Hypothalamus (tissue), 51 donors: ENCODE measurements around the gene TRPM3.
A peak's percentile ranks its signal among the peaks of the same experiment; 100 is the strongest.

Experiments
- DNase-seq, 51 donors: peaks; one replicate each; lab custom pipeline; 2025; lab: John Stamatoyannopoulos, UW

TRPM3 gene

DNA sequence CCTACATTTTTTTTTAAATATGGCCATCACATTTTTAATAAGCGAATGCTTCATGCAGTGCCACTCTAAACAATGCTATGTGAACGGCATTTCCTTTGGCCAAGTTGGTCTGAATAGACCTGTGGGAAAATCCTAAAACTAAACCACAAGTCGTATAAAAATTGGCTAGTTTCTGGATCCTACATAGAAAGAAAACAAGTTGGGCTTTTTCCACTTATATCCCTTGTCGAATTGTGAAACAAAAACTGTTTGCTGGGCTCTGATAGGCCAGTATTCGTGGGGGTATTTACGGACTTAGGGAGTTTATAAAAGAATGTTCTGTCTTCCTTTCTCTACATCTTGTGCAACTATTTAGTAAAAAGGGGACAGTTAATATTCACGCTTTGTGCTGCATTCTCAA, 553.9 kb downstream of the TRPM3 start:
- DNase-seq = no peak

DNA sequence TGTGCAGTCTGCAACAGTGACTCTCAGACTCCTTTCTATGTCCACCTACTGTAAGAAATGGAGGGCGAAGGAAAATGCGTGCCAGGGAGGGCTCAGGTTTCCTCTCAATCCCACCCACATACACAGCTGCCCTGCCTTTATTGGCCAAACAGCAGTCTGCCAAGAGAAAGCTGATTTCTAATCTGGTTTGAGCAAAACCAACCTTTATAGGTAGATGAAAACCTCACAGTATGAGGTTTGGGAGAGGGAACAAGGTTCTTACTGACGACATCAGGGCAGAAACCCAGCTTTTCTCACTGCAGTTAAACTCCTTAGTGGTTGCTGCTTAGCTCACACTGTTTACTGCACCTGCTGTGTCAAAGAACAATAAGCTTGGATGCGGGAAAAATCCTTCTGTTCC, 554.7 kb downstream of the TRPM3 start:
- no peak for DNase-seq

DNA sequence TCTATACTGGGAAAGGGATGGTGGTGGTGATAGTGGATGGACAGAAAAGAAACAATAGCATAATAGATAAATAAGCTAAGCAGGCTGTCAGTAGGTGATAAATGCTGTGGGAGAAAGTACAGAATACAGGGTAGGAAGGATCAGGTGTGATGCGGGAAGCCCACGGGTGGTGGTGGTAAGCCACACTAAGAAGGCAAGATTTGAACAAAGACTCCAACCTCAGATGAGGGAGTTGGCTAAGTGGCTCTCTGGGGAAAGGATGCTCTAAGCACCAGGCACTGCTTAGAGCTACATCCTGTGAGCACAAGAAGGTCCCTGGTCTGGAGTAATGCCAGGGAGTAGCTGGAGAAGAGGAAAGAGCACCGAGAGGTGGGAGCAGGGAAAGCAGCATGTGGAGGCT, 555.4 kb downstream of the TRPM3 start:
- no peak for DNase-seq

DNA sequence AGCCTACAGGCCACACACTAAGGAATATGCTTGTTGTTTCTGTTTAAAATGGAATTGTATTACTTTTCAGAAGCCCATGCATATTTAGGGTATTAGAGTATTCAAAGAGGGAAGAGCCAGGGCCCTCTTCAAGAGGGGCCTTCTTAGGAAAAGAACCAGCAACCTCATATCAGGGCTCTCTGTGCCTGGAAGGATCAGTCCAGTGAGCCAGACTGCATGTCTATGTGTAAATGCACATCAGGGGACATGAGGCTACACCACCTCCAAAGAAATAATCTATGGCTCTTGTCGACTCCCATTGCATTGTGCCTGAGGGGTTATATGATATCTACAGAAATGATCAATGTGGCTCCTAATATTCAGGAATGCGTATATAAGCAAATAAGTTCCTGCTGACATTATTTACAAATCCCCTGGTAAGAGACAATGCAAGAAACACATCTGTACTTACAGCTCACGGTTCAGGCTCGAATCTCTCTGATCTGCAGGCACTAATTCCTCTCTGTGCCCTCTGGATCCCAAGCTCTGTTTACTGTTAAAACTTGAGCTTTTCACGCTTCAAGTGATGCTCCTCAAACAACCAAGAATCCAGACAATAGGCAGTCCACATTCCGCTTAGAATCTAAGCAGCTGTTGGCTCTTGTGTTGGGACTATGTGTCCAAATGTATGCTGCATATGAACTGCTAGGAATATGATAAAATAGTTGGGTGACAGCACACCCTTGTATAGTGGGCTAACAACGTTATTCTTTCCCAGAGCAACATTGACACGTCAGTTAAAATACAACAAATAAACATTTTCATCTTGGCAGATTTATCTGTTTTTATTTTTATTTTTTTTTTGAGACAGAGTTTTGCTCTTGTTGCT, 556.7 kb downstream of the TRPM3 start:
- no peak for DNase-seq

DNA sequence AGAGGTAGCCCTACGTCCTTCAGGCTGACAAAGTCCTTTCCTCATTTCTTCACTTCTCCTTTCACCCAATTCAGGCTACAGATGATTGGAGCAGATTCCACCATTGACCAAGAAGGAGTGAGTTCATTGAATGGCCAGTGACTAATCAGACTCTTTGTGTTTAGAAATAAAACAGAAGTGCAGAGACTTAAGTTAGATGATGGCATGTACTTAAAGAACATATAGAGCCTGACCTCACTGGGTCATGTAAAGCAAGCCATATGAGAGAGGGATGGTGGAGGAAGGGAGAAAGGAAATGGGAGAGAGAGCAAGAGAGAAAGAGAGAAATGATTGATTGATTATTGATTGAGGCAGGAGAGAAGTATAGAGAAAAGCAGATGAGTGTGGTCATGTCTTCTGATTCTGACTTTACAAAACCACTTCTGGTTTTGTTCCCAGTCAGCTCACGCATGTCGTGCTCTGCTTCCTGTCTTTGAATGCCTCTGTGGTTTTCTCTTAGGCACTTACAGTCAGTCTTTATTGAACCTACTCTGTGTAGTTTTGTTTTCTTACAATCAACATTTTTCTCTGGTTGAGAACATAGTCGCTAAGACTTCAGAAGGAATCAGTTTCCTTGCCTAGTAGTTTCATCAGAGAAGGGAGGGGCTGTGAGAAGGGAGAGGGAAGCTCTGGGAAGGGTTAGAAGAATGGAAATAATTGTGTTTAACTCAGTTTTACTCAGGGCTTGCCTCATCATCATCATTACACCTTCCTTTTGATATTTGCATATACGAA, 557.8 kb downstream of the TRPM3 start:
- DNase-seq = no peak

DNA sequence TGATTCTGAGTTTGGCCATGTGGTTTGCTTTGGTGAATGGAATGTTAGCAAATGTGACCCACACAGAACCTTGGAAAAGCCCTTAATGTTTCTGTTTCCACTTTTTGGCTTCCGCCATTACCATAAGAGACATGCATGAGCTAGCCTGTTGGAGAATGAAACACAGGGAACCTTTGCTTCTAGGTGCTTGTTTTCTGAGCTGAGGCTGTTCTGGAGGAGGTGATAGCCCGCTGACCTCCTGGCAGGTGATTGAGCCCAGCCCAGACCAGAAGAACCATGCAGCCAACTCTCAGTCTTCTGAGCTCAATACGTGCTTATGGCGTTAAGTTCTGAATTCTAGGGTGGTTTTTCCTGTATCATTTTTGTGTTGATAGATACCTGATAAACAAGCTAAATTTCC, 558.4 kb downstream of the TRPM3 start:
- DNase-seq = no peak

DNA sequence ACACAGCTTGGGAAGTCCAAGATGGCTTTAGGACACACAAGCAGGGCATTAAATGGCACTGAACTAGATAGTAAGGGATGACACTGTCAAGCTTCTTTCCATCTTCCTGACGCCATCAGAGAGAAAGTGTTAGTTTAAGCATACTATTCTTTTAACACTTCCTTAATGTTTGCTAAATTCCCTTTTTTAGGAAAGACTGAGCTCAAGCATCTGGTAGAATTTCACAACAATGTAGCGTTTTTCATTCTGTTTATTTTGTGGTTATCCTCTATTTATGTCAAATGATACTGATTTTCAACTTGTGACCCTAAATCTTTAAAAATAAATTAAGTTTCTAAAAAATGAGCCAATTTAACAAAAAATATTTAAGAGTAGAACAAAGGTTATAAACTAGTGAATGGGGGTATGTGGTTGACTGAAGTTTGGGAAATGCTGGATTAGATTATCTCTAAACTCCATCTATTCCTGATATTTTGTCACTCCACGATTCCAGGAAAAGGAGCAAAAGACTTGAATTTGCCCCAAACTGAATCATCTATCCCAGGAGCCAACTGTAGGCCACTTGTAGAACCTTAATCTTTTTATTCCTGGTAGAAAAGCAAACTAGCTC, 559.5 kb downstream of the TRPM3 start:
- no peak for DNase-seq

DNA sequence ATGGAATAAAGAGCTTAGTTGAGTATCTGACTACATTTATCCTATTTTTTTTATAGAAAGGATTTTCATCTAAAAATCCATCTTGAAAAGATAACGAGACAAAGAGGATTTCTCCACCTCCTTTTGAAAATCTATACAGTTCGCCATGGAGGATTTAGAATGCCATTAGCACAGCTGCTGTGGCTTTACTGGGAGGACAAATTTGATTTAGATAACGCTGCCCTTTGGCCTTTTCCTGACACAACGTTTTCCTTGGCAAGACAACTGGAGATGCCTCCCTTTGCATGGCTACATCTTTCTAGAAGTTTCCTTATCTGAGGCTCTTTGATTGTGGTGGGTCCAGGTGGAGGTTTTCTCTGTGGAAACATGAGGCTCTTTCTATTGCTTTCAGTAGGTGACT, 560.3 kb downstream of the TRPM3 start:
- no peak for DNase-seq

DNA sequence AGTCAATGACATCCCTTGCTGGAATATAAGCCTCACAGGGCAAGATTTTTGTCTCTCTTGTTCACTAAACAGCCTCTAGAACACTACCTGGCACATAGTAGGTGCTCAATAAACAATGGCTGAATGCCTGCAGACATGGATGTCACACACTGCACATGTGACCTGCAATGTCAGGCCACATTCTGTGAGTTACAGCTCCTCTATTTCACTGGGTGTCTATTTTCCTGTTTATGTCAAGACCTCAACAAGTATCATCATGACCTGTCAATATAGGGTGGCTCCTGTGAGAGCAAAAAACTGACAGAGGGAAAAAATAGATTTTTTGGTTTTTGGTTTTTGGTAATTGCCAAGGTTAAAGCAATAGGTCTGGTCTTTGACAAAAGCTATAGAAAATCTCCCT, 562.3 kb downstream of the TRPM3 start:
- no peak for DNase-seq

DNA sequence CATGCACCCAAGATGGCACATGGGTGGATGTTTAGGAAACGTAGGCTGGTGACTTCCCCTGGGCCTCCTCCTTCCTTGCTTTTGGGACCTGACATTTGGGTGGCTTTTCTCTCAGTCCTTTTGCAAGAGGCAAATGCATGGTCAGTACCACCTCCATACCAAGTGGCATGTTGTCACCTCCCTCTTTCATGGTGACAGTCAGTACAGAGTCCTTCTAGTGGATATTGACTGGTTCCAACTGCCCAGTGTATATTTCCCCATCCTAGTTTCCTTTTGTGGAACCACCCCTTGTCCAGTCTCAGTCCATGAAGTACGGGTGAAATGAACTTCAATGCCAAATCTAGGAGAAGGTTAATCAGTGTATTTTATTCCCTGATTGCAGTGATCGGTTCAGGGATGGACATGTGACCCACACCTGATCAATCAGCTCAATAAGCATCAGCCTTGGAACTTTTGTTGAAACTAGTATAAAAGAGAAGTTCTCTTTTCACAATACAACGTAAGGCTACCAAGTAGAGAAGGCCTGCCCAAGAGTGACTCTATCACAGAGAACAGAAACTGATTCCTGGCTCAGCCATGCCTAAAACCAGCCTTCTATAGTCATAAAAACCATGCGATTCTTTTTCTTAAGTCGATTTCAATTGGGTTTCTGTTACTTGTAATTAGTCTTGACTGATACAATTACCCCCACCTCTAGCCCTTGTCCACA, 563.6 kb downstream of the TRPM3 start:
- no peak for DNase-seq

DNA sequence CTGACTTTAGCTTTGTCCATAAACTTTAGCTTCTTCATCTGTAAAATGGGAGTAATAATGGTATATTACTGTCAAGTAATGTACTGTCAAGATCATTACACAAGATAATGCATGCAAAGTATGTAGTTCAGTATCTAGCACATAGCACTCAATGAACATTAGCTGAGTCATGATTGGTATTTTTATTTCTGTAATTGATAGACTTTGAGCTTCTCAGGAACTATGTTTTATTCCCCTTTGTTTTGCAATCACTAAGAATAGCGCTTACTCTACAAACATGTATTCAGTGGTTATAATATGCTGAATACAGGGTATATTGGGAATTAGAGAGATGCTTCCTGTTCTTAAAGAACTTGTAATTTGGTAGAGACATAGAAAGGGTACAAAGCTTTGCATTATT, 564.6 kb downstream of the TRPM3 start:
- no peak for DNase-seq

DNA sequence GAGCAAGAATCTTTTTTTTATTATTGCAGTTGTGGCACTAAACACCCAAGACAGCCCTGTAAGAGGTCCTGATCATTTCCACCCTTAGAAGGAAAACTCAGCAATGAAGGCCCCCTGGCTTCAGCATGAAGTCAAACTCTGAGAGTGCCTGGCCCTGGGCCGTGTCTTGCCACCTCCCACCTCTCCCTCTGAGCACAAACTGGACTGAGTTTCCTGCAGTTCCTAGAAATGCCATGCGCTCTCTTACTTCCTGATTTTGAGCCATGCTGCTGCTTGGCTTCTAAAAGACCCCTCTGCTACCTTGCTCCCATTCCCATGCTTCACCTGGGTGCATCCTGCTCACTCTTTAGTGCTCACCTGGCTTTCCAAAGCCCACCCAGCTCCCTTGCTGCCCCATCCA, 566.5 kb downstream of the TRPM3 start:
- DNase-seq = peak in 1 of 51 donors; percentile 3

DNA sequence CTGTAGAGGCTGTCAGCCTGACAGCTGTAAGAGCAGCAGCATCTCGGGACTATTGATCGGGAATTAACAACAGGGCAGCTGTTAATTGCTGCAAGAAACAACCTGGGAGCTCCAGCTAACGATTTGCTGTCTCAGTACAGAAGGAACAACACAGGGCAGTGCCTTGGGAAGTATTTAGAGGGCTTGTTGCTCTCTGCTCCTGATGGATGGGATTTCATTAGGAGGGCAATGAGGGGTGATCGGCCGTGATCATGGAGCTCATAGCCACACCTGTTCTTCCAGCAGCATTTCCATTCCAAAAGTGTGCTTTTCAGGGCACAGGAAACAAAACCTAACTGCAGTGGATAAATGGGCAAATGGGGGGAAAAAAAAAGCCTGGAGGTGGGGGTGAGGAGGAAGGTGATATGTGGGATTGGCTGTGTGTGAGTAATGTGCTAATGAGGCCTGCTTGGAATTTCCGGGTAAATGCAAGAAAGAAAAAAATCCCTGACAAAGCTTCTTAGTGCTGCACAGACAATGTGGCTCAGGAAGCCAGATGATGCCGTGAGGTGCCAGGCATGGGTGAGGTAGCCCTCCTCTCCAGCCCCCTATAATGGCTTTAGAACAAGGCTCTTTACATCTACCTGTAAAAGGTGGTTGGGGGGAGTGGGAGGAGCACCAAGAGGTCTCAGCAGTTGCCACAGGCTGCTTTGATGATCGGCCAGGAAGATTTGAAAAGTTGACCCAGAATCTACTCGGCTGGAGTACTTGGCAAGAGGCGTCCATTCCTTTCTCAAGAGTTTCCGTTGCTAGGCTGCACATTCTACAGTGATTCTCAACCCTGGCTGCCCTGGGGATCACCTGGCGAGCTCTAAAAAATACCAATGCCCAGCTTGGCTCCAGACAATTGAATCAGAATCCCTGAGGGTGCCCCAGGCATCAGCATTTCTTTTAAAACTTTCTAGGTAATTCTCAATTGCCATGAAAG, 567.4 kb downstream of the TRPM3 start:
- DNase-seq = peak in 10 of 51 donors; percentile 7 to 52 (median 20)

DNA sequence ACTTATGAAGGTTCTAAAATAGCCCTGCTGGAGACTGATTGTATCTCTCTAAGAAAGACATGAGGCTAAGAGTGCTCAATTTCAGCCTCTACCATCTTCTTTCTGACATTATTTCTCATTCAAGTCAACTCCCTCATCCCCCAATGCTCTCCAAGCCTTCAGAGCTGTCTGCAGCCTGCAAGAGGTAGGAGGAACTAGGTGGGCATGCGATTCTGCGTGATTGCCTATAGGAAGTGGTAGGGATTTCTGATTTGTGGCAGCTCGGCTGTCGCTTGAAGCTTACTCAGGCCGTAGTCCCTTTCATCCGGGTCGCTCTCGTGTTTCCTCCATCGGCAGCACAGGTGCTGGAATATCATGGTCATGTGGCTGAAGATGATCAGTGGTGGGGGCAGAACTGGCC, 568.9 kb downstream of the TRPM3 start:
- DNase-seq = no peak

DNA sequence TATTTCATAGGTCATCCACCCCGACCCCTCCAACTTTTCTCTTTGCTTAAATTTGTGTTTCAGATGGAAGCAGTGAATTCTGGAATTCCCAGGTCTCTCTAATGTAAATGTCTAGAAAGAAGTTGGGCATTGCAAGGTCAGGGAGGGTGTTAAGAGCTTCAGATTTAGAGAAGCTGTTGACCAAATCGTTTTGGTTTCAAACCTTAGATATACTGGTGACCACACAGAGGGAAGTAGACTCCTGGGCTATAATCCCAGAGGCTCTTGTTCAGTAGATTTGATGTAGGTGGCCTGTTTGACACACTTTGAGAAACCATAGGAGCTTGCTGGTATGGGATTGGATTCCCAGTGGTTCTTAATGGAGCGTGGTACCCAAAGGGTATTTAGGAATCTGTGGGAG, 569.6 kb downstream of the TRPM3 start:
- DNase-seq = no peak

DNA sequence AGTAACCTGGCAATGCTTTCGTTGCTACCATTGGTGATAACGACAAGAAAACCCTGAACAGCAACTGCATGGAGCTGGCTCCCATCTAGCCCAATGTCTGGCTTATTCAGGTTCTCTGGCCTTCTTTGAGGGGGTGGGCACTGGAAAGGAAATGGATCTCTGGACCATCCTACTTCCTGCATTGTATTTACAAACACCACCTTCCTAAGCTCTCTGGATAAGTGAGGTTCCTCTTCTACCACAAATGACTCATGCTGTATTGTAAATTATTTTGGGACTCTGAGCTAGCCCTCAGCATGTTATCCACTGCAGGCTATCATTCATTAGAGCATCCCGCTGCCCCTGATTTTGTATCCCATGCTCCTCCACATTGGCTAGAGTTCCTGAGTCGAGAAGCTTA, 570.0 kb downstream of the TRPM3 start:
- DNase-seq = no peak

DNA sequence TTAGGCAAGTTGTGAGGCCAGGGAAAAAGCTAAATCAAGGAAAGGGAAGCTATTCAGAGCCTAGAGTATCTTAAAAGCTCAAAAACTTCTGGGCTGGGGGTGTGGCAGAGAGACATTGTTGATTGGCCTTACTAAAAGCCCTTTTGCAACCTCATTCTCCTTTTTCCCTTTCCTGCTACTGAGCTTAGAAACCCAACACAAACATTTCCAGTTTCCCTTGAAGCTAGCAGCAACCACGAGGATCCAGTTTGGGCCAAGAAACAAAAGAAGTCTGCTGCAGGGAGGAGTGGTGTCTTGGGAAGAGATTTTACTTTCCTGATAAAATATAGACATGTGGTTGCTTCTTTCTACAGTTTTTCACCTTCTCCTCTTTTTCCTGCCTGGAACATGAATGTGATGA, 571.5 kb downstream of the TRPM3 start:
- no peak for DNase-seq

DNA sequence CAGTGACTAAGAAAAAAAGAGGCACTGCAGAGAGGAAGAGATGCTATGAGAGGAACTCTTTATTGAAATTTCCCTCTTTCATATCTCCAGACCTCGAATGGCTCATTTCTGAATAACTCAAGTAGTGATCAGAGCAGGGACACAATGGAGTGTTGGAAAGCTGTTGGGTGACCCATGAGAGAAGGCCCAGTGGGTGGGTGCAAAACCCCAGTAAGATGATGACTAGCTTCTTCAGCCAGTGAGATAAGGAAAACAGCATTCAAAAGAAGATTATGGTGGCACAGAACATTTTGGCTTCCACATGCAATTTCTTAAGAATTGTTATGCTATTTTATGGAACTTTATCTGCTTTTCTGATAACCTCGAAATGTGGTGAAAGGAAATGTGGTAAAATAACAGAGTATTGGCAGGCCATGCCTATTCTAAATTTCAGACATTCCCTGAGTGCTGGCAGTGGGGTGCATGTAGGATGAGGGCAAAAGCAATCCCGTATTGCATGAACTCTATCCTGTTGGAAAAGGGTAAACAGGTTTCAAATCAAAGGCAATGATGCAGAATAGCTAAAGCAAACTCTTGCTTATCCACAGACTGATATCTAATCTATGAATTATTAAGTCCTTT, 579.0 kb downstream of the TRPM3 start:
- DNase-seq = no peak

DNA sequence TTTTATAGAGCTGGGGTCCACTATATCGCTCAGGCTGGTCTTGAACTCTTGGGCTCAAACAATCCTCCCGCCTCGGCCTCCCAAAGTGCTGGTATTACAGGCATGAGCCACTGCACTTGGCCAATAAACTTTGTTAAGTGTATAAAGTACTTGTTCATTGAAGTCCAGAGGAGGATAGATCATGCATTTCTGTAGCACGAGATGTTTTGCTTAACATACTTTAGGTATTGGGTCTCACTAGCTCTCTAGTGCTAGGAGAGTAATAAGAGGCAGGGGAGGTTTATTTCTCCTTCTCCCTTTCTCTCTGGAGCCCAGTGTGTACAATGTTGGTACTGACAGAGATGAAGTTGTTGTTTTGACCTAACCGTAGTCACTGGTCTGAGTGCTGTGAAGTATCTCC, 581.4 kb downstream of the TRPM3 start:
- no peak for DNase-seq
